CD4-positive, alpha-beta memory T cell (primary cell): ENCODE results near the gene ABHD17C. TPM values are rescaled to one million over a fixed set of nuclear protein-coding genes. Genes with fewer than 3 reads are reported as not detected.

Experiments used
- CTCF ChIA-PET: fragments of 350-600 bp; sonication (Branson Sonifier 250); formaldehyde crosslinking; loops from one replicate; lab custom pipeline; 2021; ENCODE audit warnings: inconsistent platforms; ENCODE audit not compliant: partially characterized antibody; lab: Charles Lee
- POLR2A ChIA-PET: fragments of 350-600 bp; sonication (Branson Sonifier 250); formaldehyde crosslinking; loops from one replicate; lab custom pipeline; 2021; ENCODE audit not compliant: partially characterized antibody; lab: Charles Lee
- DNase-seq, 5 donors: peaks; one replicate each; pipeline versions ENCODE4 v3.0.0 to v3.0.0-alpha.2; 2020 to 2022; ENCODE audit warnings: mixed read lengths in 1 of 5
- H3K27ac ChIP-seq: one replicate; pipeline ENCODE4 v1.7.0; 2013; ENCODE audit warnings: low read depth, low read length
- H3K27me3 ChIP-seq: 2 replicates; pipeline ENCODE4 v1.7.0; 2013; ENCODE audit warnings: mild to moderate bottlenecking, low read length, moderate library complexity; ENCODE audit not compliant: insufficient read depth
- H3K36me3 ChIP-seq: 2 replicates; pipeline ENCODE4 v1.7.0; 2013; ENCODE audit warnings: mild to moderate bottlenecking, low read length, moderate library complexity; ENCODE audit not compliant: insufficient read depth
- H3K4me1 ChIP-seq: 2 replicates; pipeline ENCODE4 v1.7.0; 2013; ENCODE audit warnings: mild to moderate bottlenecking, low read length, moderate library complexity; ENCODE audit not compliant: insufficient read depth
- H3K4me3 ChIP-seq, 2 donors: one replicate each; pipeline ENCODE4 v1.7.0; 2013; ENCODE audit warnings: low read length in 2 of 2, mild to moderate bottlenecking in 1 of 2
- H3K9me3 ChIP-seq, 2 donors: one replicate each; pipeline ENCODE4 v1.7.0; 2013; ENCODE audit warnings: low read length in 2 of 2, control low read depth in 1 of 2; ENCODE audit not compliant: control insufficient read depth in 1 of 2
- H3K27ac Mint-ChIP-seq, 7 donors: one replicate each; pipeline ENCODE4 v1.8.0; 2020 to 2021; ENCODE audit warnings: mixed read lengths in 7 of 7, mild to moderate bottlenecking in 6 of 7, inconsistent platforms in 3 of 7, moderate library complexity in 3 of 7
- H3K27me3 Mint-ChIP-seq, 2 donors: one replicate each; pipeline ENCODE4 v1.8.0; 2020 to 2021; ENCODE audit warnings: mixed read lengths in 2 of 2
- H3K36me3 Mint-ChIP-seq, 2 donors: one replicate each; pipeline ENCODE4 v1.8.0; 2020 to 2021; ENCODE audit warnings: mixed read lengths in 2 of 2, inconsistent platforms in 1 of 2, mild to moderate bottlenecking in 1 of 2
- H3K4me1 Mint-ChIP-seq, 4 donors: one replicate each; pipeline ENCODE4 v1.8.0; 2020 to 2021; ENCODE audit warnings: mixed read lengths in 4 of 4, mild to moderate bottlenecking in 1 of 4
- H3K4me3 Mint-ChIP-seq, 8 donors: one replicate each; pipeline ENCODE4 v1.8.0; 2020 to 2021; ENCODE audit warnings: mixed read lengths in 8 of 8, mild to moderate bottlenecking in 7 of 8, moderate library complexity in 6 of 8, inconsistent platforms in 3 of 8
- H3K9me3 Mint-ChIP-seq, 8 donors: one replicate each; pipeline ENCODE4 v1.8.0; 2020 to 2021; ENCODE audit warnings: mixed read lengths in 8 of 8, mild to moderate bottlenecking in 5 of 8, inconsistent platforms in 3 of 8, moderate library complexity in 1 of 8
- intact Hi-C: fragments of 100-400 bp; cut with micrococcal nuclease; formaldehyde crosslinking; loops from one replicate; pipeline ENCODE4 v1.15.1; 2023
- polyA plus RNA-seq, 2 donors: library from polyadenylated mRNA; unstranded; fragments of 300-500 nt; fragmentation: Illumina TruSeq; gene quantifications; one replicate each; pipeline ENCODE4 v1.2.3, GENCODE V29; 2021
- total RNA-seq, 2 experiments: library from RNA; stranded (reverse); gene quantifications; one replicate each; pipeline ENCODE4 v1.2.3, GENCODE V29; 2021

Gene ABHD17C
- total and polyA plus RNA-seq, 4 experiments from 2014 or later = 0.32 to 3.8 (median 3.4) TPM

GRCh38 chr15:80803580-80804525 lies 108.7 kb downstream of the ABHD17C start:
- Mint-ChIP-seq H3K9me3 (peaks cover 0 to 3% (median 0%) of the 10 kb centered on the region in 8 donors), H3K4me1 (peaks cover 12 to 24% (median 17%) of the 10 kb centered on the region in 4 donors), H3K27me3 (peaks cover 2 to 3% of the 10 kb centered on the region in 2 donors), H3K36me3 (no peaks in the 10 kb centered on the region), H3K27ac (peak overlapping the region in 5 of 7 donors; percentile 38 to 67 (median 64)), H3K4me3 (peak overlapping the region in 4 of 8 donors; percentile 18 to 75 (median 23))
- H3K4me3 ChIP-seq = no peak overlapping the region
- no peaks in the 10 kb centered on the region for H3K36me3 ChIP-seq
- ChIA-PET POLR2A (interaction anchor here (1.0 kb wide), 1 partner anchor 8 kb away, joined by 3 read pairs; no protein-coding TSS in a partner anchor), CTCF (interaction anchor here (1.2 to 2.2 kb wide), 2 partner anchors 10 to 462 kb away, joined by 3 to 5 read pairs; no protein-coding TSS in a partner anchor)
- peaks cover 19% of the 10 kb centered on the region for H3K4me1 ChIP-seq
- H3K27me3 ChIP-seq = no peaks in the 10 kb centered on the region
- intact Hi-C loops = no loop called here
- peak in 2 of 5 donors; percentile 11 to 46 for DNase-seq
- no peaks in the 10 kb centered on the region for H3K9me3 ChIP-seq
- no peak overlapping the region for H3K27ac ChIP-seq

- Histone ChIP-seq H3K4me3 (no peak overlapping the region), H3K27me3 (no peaks in the 10 kb centered on the region), H3K4me1 (peaks cover 19% of the 10 kb centered on the region), H3K9me3 (no peaks in the 10 kb centered on the region), H3K36me3 (no peaks in the 10 kb centered on the region), H3K27ac (no peak overlapping the region)
- H3K4me1 Mint-ChIP-seq = peaks cover 12 to 24% (median 17%) of the 10 kb centered on the region in 4 donors
- DNase-seq = no peak
- CTCF ChIA-PET = interaction anchor here (1.2 to 2.2 kb wide), 2 partner anchors 11 to 461 kb away, joined by 3 to 5 read pairs; no protein-coding TSS in a partner anchor
- no peaks in the 10 kb centered on the region for H3K36me3 Mint-ChIP-seq
- POLR2A ChIA-PET = no interaction called here
- intact Hi-C loops = no loop called here
- H3K9me3 Mint-ChIP-seq = peaks cover 0 to 3% (median 0%) of the 10 kb centered on the region in 8 donors
- peaks cover 2 to 3% of the 10 kb centered on the region in 2 donors for H3K27me3 Mint-ChIP-seq
- peak overlapping the region in 4 of 7 donors; percentile 32 to 74 (median 57) for H3K27ac Mint-ChIP-seq
- peak overlapping the region in 5 of 8 donors; percentile 21 to 75 (median 47) for H3K4me3 Mint-ChIP-seq
Observed at GRCh38 chr15:80804970-80805495, 109.9 kb downstream of the ABHD17C start.

Other genes starting within 250 kb of the ABHD17C start
- gene CEMIP, start 84.1 kb downstream of the ABHD17C start, total RNA-seq = under 1 TPM; 0.17 to 0.23 TPM
- gene CEMIP, start 84.1 kb downstream of the ABHD17C start, polyA plus RNA-seq = under 1 TPM in 1 of 2 donors, not detected in 1; 0.03 TPM